ENCODE results near the gene TEKT5.
A peak's percentile ranks its signal among the peaks of the same experiment; 100 is the strongest.

Gene TEKT5

GRCh38 chr16:10607157-10607556 lies 87.6 kb downstream of the TEKT5 start:
- DNase-seq = no peak

DNA sequence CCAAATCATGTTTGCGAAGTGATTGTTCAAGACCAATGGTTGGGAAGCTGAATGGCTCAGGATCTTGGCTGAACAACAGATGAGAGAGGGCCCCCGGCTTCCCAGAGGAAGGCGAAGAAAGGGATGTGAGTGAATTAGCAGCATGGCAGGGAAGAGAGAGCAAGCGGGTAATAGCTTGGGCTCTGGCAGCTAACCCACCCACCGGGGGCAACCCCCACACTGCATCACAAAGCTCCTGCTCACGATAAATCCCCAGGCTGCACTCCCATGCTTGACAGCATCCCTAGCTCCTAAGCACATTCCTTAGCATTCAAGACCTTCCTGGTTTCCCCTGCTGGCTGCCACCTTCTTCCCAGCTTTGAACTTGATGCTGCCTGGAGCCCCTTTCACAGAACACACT lies 88.1 kb downstream of the TEKT5 start:
- DNase-seq = no peak

- no peak for DNase-seq
Measured at GRCh38 chr16:10605636-10606035, 89.1 kb downstream of the TEKT5 start.

GRCh38 chr16:10601444-10602408 lies 93.0 kb downstream of the TEKT5 start:
- DNase-seq = peak; percentile 48

GRCh38 chr16:10600782-10601443 lies 93.8 kb downstream of the TEKT5 start:
- DNase-seq = no peak

GRCh38 chr16:10599626-10600025 lies 95.1 kb downstream of the TEKT5 start:
- DNase-seq = no peak

- peak; percentile 86 for DNase-seq
Measured at GRCh38 chr16:10598157-10598556, 96.6 kb downstream of the TEKT5 start.

DNA sequence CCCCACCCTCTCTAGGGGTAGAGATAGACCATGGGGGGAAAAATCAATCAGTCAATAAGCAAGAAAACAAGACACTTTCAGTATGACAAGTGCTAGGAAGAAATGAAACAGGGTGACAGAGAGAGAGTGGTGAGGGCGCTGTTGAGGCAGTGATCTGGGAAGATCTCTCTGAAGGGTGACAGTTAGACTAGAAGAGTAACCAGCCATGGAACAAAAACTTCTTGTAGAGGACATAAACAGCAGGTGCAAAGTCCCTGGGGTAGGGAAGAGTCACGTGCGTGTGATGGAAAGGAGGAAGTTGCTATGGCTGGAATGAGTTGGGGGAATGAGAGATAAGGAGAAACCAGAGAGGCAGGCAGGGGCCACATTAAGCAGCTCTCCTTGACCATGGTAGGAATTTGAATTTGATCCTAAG lies 97.5 kb downstream of the TEKT5 start:
- peak; percentile 45 for DNase-seq

- no peak for DNase-seq
Measured at GRCh38 chr16:10594312-10594950, 100.3 kb downstream of the TEKT5 start.

DNA sequence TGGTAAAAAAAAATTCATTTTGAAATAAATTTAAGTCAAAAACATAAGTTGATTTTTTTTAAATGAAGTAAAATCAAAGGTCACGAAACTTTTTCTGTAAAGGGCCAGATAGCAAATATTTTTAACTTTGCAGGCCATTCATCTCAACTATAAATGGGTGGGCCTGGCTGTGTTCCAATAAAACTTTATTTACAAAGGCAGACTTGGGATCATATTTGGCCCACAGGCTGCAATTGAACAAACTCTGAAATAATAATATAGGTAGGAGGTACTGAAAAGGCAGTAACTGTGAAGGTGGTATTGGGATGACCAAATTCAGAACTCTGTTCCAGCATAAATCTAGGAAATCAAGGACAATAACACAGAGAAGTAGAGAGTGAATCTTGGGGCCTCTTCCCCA lies 102.1 kb downstream of the TEKT5 start:
- DNase-seq = no peak

GRCh38 chr16:10590342-10590741 lies 104.4 kb downstream of the TEKT5 start:
- no peak for DNase-seq

GRCh38 chr16:10589109-10589508 lies 105.6 kb downstream of the TEKT5 start:
- DNase-seq = no peak

GRCh38 chr16:10587622-10588021 lies 107.1 kb downstream of the TEKT5 start:
- DNase-seq = no peak

- DNase-seq = no peak
Measured at GRCh38 chr16:10584981-10585438, 109.7 kb downstream of the TEKT5 start.

DNA sequence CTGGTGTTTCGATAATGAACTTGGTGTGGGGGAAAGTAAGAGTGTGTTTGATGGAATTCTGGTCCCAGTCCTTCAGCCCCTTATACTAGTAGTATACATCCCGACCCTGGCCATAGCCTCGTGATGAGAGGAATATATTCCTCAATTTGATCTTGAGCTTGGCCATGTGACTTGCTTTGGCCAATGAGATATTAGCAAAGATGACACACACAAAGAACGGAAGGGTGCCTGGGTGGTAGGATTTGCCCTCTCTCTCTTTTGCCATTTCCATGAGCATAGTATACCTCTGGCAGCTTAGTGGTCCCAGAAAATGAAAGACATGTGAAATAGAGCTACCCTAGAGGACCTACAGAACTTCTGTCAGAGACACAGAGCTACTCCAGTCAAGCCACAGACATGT lies 111.5 kb downstream of the TEKT5 start:
- DNase-seq = no peak

DNA sequence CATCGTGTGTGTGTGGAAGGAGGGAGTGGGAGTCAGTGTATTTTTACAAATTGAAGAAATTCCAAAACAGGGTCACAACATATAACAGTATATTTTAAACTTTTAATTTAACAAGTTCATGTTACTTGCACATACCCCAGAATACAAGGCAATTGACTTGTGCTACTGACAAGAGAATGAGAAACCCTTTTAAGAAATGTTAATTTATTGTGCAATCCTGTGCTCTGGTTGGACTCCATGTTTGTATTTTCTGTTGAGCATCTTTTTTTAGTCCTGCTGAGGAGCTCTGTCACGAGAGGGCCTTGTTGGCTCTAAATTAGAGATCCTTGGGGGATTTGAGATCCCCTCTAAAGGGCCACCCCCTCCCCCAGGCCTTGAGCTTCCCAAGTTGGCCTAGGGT lies 113.2 kb downstream of the TEKT5 start:
- DNase-seq = no peak

DNA sequence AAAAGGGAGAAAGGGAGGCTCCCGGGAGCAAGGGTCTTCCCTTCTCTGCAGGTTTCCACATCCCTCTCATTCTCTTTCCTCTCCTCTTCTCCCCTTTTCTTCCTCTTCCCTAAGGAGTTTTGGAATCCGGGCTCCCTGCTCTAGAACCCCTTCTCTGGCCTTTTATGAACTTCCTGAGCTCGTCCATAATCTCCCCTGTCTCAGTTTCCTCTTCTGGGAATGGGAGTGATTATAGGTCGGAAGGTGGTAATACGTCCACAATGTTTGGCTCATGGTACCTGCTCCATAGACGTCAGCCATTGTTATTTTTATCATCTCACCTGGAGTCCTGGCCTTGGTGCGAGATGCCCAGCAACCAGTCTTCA lies 113.9 kb downstream of the TEKT5 start:
- DNase-seq = no peak

DNA sequence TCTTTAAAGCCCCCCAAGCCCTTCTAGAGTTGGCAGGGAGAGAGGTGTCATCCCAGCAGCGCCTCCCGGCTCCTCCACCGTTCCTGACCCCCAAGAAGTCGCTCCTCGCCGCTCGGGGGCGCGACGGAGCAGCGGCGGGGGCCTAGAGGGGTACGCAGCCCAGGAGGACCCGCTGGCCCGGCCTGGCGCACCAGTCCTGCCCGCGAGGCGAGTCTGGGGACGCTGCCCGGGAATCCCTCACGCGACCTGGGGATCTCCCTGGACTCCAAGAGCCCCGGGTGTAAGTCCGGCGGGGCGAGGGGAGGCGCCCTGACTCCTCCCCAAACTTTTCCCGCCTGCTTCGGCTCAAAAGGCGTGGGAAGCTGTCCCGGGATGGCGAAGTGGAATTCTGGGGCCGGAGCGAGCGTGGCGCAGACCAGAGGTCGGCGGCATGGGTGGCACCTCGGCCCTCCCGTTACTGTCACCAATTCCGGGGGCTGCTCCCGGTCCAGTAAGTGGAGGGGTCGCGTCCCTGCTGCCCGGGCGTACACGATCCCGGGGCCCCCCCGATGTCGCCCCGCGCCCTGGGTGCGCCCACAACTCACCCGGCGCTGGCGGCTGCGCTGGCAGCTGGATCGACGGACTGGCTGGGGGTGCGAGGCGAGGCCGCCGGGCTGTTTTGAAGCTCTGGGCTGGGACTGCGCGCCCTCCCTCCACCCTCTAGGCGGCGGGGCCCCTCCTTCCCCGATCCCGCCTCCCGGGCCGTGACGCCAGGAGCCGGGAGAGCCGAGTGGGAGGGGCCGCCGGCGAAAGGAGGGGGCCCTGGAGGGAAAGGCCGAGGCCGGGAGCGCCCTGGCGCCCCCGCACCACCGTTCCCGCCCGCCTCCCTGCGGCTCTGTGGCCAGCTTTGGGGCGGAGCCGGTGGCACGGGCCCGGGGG lies 114.5 kb downstream of the TEKT5 start, which contains the start of gene EMP2:
EMP2 (minus strand) TSS at position 634 of the 918 bp plus-strand sequence. CDS start 32,981 bp downstream, outside the sequence.
- peak; percentile 48 for DNase-seq

DNA sequence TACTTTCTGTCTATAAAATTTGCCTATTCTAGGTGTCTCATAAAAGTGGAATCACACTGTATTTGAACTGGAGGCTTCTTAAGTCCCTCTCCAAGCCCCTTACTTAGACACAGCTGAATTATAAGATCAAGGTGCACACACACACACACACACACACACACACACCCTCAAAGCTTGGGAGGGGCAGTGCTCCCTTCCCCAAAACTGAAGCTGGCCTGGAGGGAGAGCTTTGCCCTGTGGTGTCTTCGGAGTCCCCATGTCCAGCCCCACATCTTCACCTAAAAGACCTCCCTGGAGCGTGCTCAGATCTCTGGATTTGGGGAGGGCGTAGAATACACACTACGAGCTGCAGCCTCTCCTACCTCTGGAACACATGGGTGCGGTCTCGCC lies 115.2 kb downstream of the TEKT5 start:
- no peak for DNase-seq

DNA sequence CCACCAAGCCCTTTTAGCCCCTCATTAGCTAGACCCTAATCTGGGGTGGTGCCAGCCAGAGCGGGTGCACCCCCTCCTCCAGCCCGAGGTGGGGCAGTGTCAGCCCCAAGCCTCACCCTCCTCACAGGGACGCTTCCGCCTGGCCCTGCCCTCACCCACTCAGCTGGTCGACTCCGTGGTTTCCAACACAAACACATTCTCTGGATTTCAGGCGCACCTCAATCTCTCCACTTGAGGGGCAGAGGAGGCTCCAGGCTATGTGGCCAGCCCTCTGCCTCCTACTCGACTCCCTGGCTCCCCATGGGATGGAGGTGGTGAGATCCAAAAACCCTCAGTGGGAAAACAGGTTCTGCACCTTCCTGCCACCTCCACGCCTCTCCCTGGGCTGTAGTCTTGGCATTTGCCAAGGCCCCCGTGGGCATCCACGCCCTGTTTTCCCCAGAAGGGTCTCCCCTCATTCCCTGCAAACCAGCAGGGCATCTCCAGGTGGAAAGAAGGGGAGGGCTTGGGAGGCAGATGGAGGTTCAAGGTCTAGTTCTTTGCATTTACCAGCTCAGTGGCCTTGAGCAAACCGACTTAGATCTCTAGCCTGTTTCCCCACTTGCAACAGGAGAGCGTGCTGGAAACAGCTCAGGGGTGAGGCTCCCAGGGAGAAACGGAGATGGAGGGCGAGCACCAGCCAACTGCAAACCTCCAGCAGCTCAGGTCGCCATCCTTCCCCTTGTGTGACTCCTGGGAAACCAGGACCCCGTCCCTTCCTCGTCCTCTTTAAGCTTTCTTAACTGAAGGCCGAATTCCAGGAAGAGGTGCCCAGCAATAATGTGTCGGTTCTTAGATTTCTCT lies 116.0 kb downstream of the TEKT5 start:
- no peak for DNase-seq

Measured in hematopoietic multipotent progenitor cell treated with erythropoietin and hydrocortisone succinate and interleukin-3 and kit ligand, for 8 days (in vitro differentiated cells).